Activated T-helper 1 cell treated with anti-CD3 and anti-CD28 coated beads, Interleukin-12 subunit alpha, Interleukin-12 subunit beta, Interleukin-2, Interleukin-4 antibody, amounts not matched to agents 30 ng/mL and 10 ng/mL and 1 ng/mL, durations not matched to agents 14 hours and 24 hours and 36 hours (primary cell): ENCODE measurements around the gene ATF5. TPM values are rescaled to one million over a fixed set of nuclear protein-coding genes. Genes with fewer than 3 reads are reported as not detected.
"Not testable (repeated sequence)": the region's sequence is repeated elsewhere in the genome, so short reads cannot be mapped to it uniquely, and the experiment has no call there.

Source experiments
- DNase-seq: peaks from one replicate; pipeline ENCODE4 v3.0.0; 2021; ENCODE audit warnings: low spot score
- H3K27ac Mint-ChIP-seq: one replicate; pipeline ENCODE4 v1.8.0; 2021; ENCODE audit warnings: mild to moderate bottlenecking, mixed read lengths
- H3K27me3 Mint-ChIP-seq: one replicate; pipeline ENCODE4 v1.8.0; 2022; ENCODE audit warnings: mild to moderate bottlenecking, moderate library complexity, mixed read lengths; ENCODE audit not compliant: insufficient read depth
- H3K36me3 Mint-ChIP-seq: one replicate; pipeline ENCODE4 v1.8.0; 2021; ENCODE audit warnings: low read depth, mixed read lengths
- H3K4me1 Mint-ChIP-seq: one replicate; pipeline ENCODE4 v1.8.0; 2021; ENCODE audit warnings: low read depth, mixed read lengths
- H3K4me3 Mint-ChIP-seq: one replicate; pipeline ENCODE4 v1.8.0; 2021; ENCODE audit warnings: mild to moderate bottlenecking, moderate library complexity, mixed read lengths
- H3K9me3 Mint-ChIP-seq: one replicate; pipeline ENCODE4 v1.8.0; 2021; ENCODE audit warnings: mixed read lengths
- intact Hi-C: fragments of 100-400 bp; cut with micrococcal nuclease; formaldehyde crosslinking; loops from one replicate; pipeline ENCODE4 v1.15.1; 2024
- total RNA-seq: library from RNA; stranded (reverse); gene quantifications from 2 replicates; pipeline ENCODE4 v1.2.3, GENCODE V29; 2022

The ATF5 gene
- total RNA-seq, 1 donor from 2014 or later: 52.0 TPM

GRCh38 chr19:49932041-49932451 lies 3.0 kb downstream of the ATF5 start:
- peaks cover 8% of the 10 kb centered on the region for H3K27me3 Mint-ChIP-seq
- peak overlapping the region; percentile 50 for H3K4me3 Mint-ChIP-seq
- peaks cover 4% of the 10 kb centered on the region for H3K9me3 Mint-ChIP-seq
- H3K27ac Mint-ChIP-seq: peak overlapping the region; percentile 38
- no peak for DNase-seq
- intact Hi-C loops: no loop called here
- H3K36me3 Mint-ChIP-seq: peaks cover 49% of the 10 kb centered on the region
- peaks cover 42% of the 10 kb centered on the region for H3K4me1 Mint-ChIP-seq

GRCh38 chr19:49932731-49933131 lies 3.7 kb downstream of the ATF5 start:
- Mint-ChIP-seq H3K27me3 (peaks cover 10% of the 10 kb centered on the region), H3K4me1 (peaks cover 39% of the 10 kb centered on the region), H3K9me3 (peaks cover 4% of the 10 kb centered on the region), H3K36me3 (peaks cover 44% of the 10 kb centered on the region), H3K4me3 (peak overlapping the region; percentile 13), H3K27ac (no peak overlapping the region)
- intact Hi-C loops: no loop called here
- DNase-seq: peak; percentile 34

- Mint-ChIP-seq H3K27ac (no peak overlapping the region), H3K36me3 (peaks cover 37% of the 10 kb centered on the region), H3K4me3 (no peak overlapping the region), H3K27me3 (peaks cover 10% of the 10 kb centered on the region), H3K4me1 (peaks cover 36% of the 10 kb centered on the region), H3K9me3 (peaks cover 4% of the 10 kb centered on the region)
- DNase-seq: no peak
- intact Hi-C loops: no loop called here
Measured at GRCh38 chr19:49933643-49934042, 4.6 kb downstream of the ATF5 start.

GRCh38 chr19:49936549-49936948 lies 7.5 kb downstream of the ATF5 start:
- H3K27ac Mint-ChIP-seq: no peak overlapping the region
- H3K36me3 Mint-ChIP-seq: peaks cover 18% of the 10 kb centered on the region
- no peak for DNase-seq
- H3K4me3 Mint-ChIP-seq: no peak overlapping the region
- H3K27me3 Mint-ChIP-seq: peaks cover 10% of the 10 kb centered on the region
- H3K4me1 Mint-ChIP-seq: peaks cover 22% of the 10 kb centered on the region
- H3K9me3 Mint-ChIP-seq: peaks cover 4% of the 10 kb centered on the region
- intact Hi-C loops: no loop called here

- Mint-ChIP-seq H3K27me3 (peaks cover 15% of the 10 kb centered on the region), H3K27ac (no peak overlapping the region), H3K9me3 (no peaks in the 10 kb centered on the region), H3K36me3 (peaks cover 8% of the 10 kb centered on the region), H3K4me1 (peaks cover 14% of the 10 kb centered on the region), H3K4me3 (no peak overlapping the region)
- intact Hi-C loops: loop anchor here (1.0 kb wide), 2 partner anchors 45 to 87 kb away; partner anchors contain the start of gene VRK3
- DNase-seq: peak; percentile 68
Measured at GRCh38 chr19:49937750-49938381, 8.9 kb downstream of the ATF5 start.

GRCh38 chr19:49938662-49939061 lies 9.7 kb downstream of the ATF5 start:
- Mint-ChIP-seq H3K27me3 (peaks cover 17% of the 10 kb centered on the region), H3K36me3 (peaks cover 2% of the 10 kb centered on the region), H3K4me1 (peaks cover 14% of the 10 kb centered on the region), H3K9me3 (no peaks in the 10 kb centered on the region), H3K4me3 (no peak overlapping the region), H3K27ac (no peak overlapping the region)
- no peak for DNase-seq
- intact Hi-C loops: no loop called here

GRCh38 chr19:49939721-49940481 lies 10.9 kb downstream of the ATF5 start:
- no peak overlapping the region for H3K27ac Mint-ChIP-seq
- no peak overlapping the region for H3K4me3 Mint-ChIP-seq
- no peaks in the 10 kb centered on the region for H3K36me3 Mint-ChIP-seq
- no peaks in the 10 kb centered on the region for H3K9me3 Mint-ChIP-seq
- peaks cover 14% of the 10 kb centered on the region for H3K4me1 Mint-ChIP-seq
- no peak for DNase-seq
- intact Hi-C loops: no loop called here
- peaks cover 15% of the 10 kb centered on the region for H3K27me3 Mint-ChIP-seq

- Mint-ChIP-seq H3K9me3 (peaks cover 4% of the 10 kb centered on the region), H3K4me3 (no peak overlapping the region), H3K36me3 (no peaks in the 10 kb centered on the region), H3K27ac (no peak overlapping the region), H3K4me1 (peaks cover 14% of the 10 kb centered on the region), H3K27me3 (peaks cover 15% of the 10 kb centered on the region)
- no peak for DNase-seq
- intact Hi-C loops: no loop called here
Measured at GRCh38 chr19:49940482-49940791, 11.4 kb downstream of the ATF5 start.

GRCh38 chr19:49944567-49944966 lies 15.6 kb downstream of the ATF5 start:
- H3K36me3 Mint-ChIP-seq, H3K27ac Mint-ChIP-seq, H3K4me1 Mint-ChIP-seq, H3K4me3 Mint-ChIP-seq, DNase-seq, H3K9me3 Mint-ChIP-seq, intact Hi-C loops: not testable (repeated sequence)
- H3K27me3 Mint-ChIP-seq: peaks cover 10% of the 10 kb centered on the region

GRCh38 chr19:49946415-49946814 lies 17.4 kb downstream of the ATF5 start:
- H3K4me3 Mint-ChIP-seq: no peak overlapping the region
- no peaks in the 10 kb centered on the region for H3K36me3 Mint-ChIP-seq
- no peaks in the 10 kb centered on the region for H3K4me1 Mint-ChIP-seq
- peaks cover 4% of the 10 kb centered on the region for H3K9me3 Mint-ChIP-seq
- intact Hi-C loops: no loop called here
- H3K27ac Mint-ChIP-seq: no peak overlapping the region
- peaks cover 13% of the 10 kb centered on the region for H3K27me3 Mint-ChIP-seq
- DNase-seq: no peak

- Mint-ChIP-seq H3K4me3 (no peak overlapping the region), H3K27me3 (peaks cover 11% of the 10 kb centered on the region), H3K36me3 (no peaks in the 10 kb centered on the region), H3K27ac (no peak overlapping the region), H3K4me1 (peaks cover 13% of the 10 kb centered on the region), H3K9me3 (peaks cover 4% of the 10 kb centered on the region)
- no peak for DNase-seq
- intact Hi-C loops: no loop called here
Measured at GRCh38 chr19:49949742-49950589, 21.0 kb downstream of the ATF5 start.

- no peak overlapping the region for H3K4me3 Mint-ChIP-seq
- H3K9me3 Mint-ChIP-seq: no peaks in the 10 kb centered on the region
- DNase-seq: no peak
- H3K36me3 Mint-ChIP-seq: no peaks in the 10 kb centered on the region
- H3K27me3 Mint-ChIP-seq: peaks cover 11% of the 10 kb centered on the region
- H3K27ac Mint-ChIP-seq: no peak overlapping the region
- intact Hi-C loops: no loop called here
- H3K4me1 Mint-ChIP-seq: peaks cover 13% of the 10 kb centered on the region
Measured at GRCh38 chr19:49950590-49950948, 21.6 kb downstream of the ATF5 start.

- H3K9me3 Mint-ChIP-seq: no peaks in the 10 kb centered on the region
- H3K36me3 Mint-ChIP-seq: no peaks in the 10 kb centered on the region
- no peak overlapping the region for H3K27ac Mint-ChIP-seq
- intact Hi-C loops: no loop called here
- DNase-seq: no peak
- H3K27me3 Mint-ChIP-seq: peaks cover 11% of the 10 kb centered on the region
- no peak overlapping the region for H3K4me3 Mint-ChIP-seq
- peaks cover 13% of the 10 kb centered on the region for H3K4me1 Mint-ChIP-seq
Measured at GRCh38 chr19:49950956-49951526, 22.0 kb downstream of the ATF5 start.
